Spleen (tissue), 7 donors: Measurements from ENCODE around the gene PDCD10.

Source experiments
- CTCF ChIP-seq, 11 experiments: fragments of 200-600 bp in 7 of 11; fragments of 450-650 bp in 4 of 11; sonication (generic) in 4 of 11; IDR thresholded peaks in 8 of 11; conservative IDR thresholded peaks in 3 of 11; 1 replicate in 7 of 11; 2 replicates in 4 of 11; pipeline versions ENCODE4 v1.4.0 to v1.8.0; 2016 to 2021; ENCODE audit warnings: antibody characterized with exemption in 11 of 11, inconsistent platforms in 4 of 11, mild to moderate bottlenecking in 1 of 11
- POLR2A ChIP-seq, 3 donors: fragments of 450-650 bp; IDR thresholded peaks; one replicate each; pipeline ENCODE4 v1.5.1; 2017; ENCODE audit warnings: antibody characterized with exemption in 3 of 3, mild to moderate bottlenecking in 1 of 3
- POLR2AphosphoS5 ChIP-seq, 3 donors: sonication (generic); formaldehyde crosslinking; IDR thresholded peaks; one replicate each; pipeline ENCODE4 v1.5.1; 2017; ENCODE audit warnings: antibody characterized with exemption in 3 of 3
- donor health status: DM: no; HTN: no; CAD: no; lungs with moderate emphysema.
- donor health status: DM: no; HTN: no; CAD: no.
- donor health status: DM: no; HTN: no; CAD: no.

GRCh38 chr3:167762296-167762695 is 27.6 kb upstream of the PDCD10 start:
- TF ChIP-seq CTCF (IDR thresholded peaks at IDR 0.05 in 8 of 11, conservative IDR thresholded peaks at IDR 0.05 in 3 of 11) (no peak), POLR2AphosphoS5 (IDR thresholded peaks at IDR 0.05) (no peak), POLR2A (IDR thresholded peaks at IDR 0.05) (no peak)
